Lower leg skin (tissue), 3 donors: ENCODE results near the gene TCAP.

Experiments
- CTCF ChIP-seq, 3 donors: fragments of 450-650 bp; IDR thresholded peaks; one replicate each; pipeline ENCODE4 v1.5.1; 2016; ENCODE audit warnings: antibody characterized with exemption in 3 of 3, mild to moderate bottlenecking in 3 of 3, moderate library complexity in 2 of 3
- POLR2A ChIP-seq, 2 donors: fragments of 450-650 bp; IDR thresholded peaks; one replicate each; pipeline ENCODE4 v1.6.1; 2016 to 2017; ENCODE audit warnings: antibody characterized with exemption in 2 of 2, mild to moderate bottlenecking in 1 of 2, moderate library complexity in 1 of 2

- TF ChIP-seq CTCF (IDR thresholded peaks at IDR 0.05) (no peak), POLR2A (IDR thresholded peaks at IDR 0.05) (no peak)
Observed at GRCh38 chr17:39670746-39671145, 5.6 kb downstream of the TCAP start.
